Fibroblast of lung (primary cell): ENCODE results near the gene DAB1. TPM values are rescaled to one million over a fixed set of nuclear protein-coding genes. Genes with fewer than 3 reads are reported as not detected.

ENCODE experiments used
- DNase-seq, 2 donors: peaks; one replicate each; pipeline versions ENCODE4 v3.0.0 to v3.0.0-alpha.2; 2010; ENCODE audit warnings: low read depth in 2 of 2
- H2AFZ ChIP-seq: 2 replicates; pipeline ENCODE4 v1.5.1; 2012; ENCODE audit warnings: low read length, control low read depth, inconsistent platforms
- H3K27ac ChIP-seq: 2 replicates; pipeline ENCODE4 v1.5.1; 2011; ENCODE audit warnings: low read length, control low read depth; ENCODE audit not compliant: insufficient read depth
- H3K27me3 ChIP-seq: 2 replicates; pipeline ENCODE4 v1.5.1; 2011; ENCODE audit warnings: mild to moderate bottlenecking, low read length; ENCODE audit not compliant: control insufficient read depth, insufficient read depth
- H3K36me3 ChIP-seq: 2 replicates; pipeline ENCODE4 v1.5.1; 2011; ENCODE audit warnings: low read length; ENCODE audit not compliant: control insufficient read depth, insufficient read depth
- H3K4me1 ChIP-seq: 2 replicates; pipeline ENCODE4 v1.5.1; 2011; ENCODE audit warnings: low read length; ENCODE audit not compliant: control insufficient read depth, insufficient read depth; ENCODE audit errors: extremely low read depth
- H3K4me2 ChIP-seq: 2 replicates; pipeline ENCODE4 v1.5.1; 2011; ENCODE audit warnings: low read length, control low read depth; ENCODE audit not compliant: insufficient read depth; ENCODE audit errors: extremely low read depth
- H3K4me3 ChIP-seq, 4 experiments: fragments of 200-600 bp in 1 of 4; sonication (generic) in 1 of 4; replicated peaks in 1 of 4; 2 replicates each; pipeline ENCODE4 v1.5.1; 2011 to 2016; ENCODE audit warnings: low read length in 4 of 4, low read depth in 3 of 4, mild to moderate bottlenecking in 3 of 4, control low read depth in 2 of 4, inconsistent platforms in 1 of 4, mixed read lengths in 1 of 4; ENCODE audit not compliant: insufficient read depth in 1 of 4; ENCODE audit errors: control extremely low read depth in 1 of 4
- H3K79me2 ChIP-seq: 2 replicates; pipeline ENCODE4 v1.5.1; 2012; ENCODE audit warnings: mild to moderate bottlenecking, low read length, inconsistent platforms; ENCODE audit not compliant: control insufficient read depth, insufficient read depth
- H3K9ac ChIP-seq: 2 replicates; pipeline ENCODE4 v1.5.1; 2011; ENCODE audit warnings: mild to moderate bottlenecking, low read length, control low read depth; ENCODE audit not compliant: insufficient read depth
- H3K9me3 ChIP-seq: 2 replicates; pipeline ENCODE4 v1.5.1; 2012; ENCODE audit warnings: low read depth, low read length; ENCODE audit not compliant: control insufficient read depth, insufficient read depth
- H4K20me1 ChIP-seq: 2 replicates; pipeline ENCODE4 v1.5.1; 2011; ENCODE audit warnings: low read length; ENCODE audit not compliant: control insufficient read depth, insufficient read depth; ENCODE audit errors: extremely low read depth
- EZH2 ChIP-seq: IDR thresholded peaks from 2 replicates; pipeline ENCODE4 v1.5.1; 2012; ENCODE audit warnings: low read length, control low read depth, mild to moderate bottlenecking; ENCODE audit errors: missing control alignments
- polyA plus RNA-seq, 2 donors: library from polyadenylated mRNA; depleted of rRNA in 1 of 2; stranded (reverse) in 1 of 2; unstranded in 1 of 2; fragments of >200 nt; gene quantifications; 2 replicates each; pipeline ENCODE4 v1.2.1, GENCODE V29; 2011 to 2012; ENCODE audit warnings: missing spikeins in 1 of 2
- total RNA-seq: library from RNA; depleted of rRNA; stranded (reverse); fragments of >200 nt; gene quantifications from 2 replicates; pipeline ENCODE4 v1.2.1, GENCODE V29; 2014
- TF ChIP-seq, protein P1 (sequence below), 2 donors: IDR thresholded peaks in 1 of 2; conservative IDR thresholded peaks in 1 of 2; 1 replicate in 1 of 2; 2 replicates in 1 of 2; pipeline ENCODE4 v1.5.1; 2011 to 2012; ENCODE audit warnings: low read length in 2 of 2, control low read depth in 1 of 2, inconsistent platforms in 1 of 2, low read depth in 1 of 2, mild to moderate bottlenecking in 1 of 2

The DAB1 gene
- total and polyA plus RNA-seq, 2 donors (not counting 1 experiment from before 2014, with no cell fraction given): 0.17 to 2.0 TPM

DNA sequence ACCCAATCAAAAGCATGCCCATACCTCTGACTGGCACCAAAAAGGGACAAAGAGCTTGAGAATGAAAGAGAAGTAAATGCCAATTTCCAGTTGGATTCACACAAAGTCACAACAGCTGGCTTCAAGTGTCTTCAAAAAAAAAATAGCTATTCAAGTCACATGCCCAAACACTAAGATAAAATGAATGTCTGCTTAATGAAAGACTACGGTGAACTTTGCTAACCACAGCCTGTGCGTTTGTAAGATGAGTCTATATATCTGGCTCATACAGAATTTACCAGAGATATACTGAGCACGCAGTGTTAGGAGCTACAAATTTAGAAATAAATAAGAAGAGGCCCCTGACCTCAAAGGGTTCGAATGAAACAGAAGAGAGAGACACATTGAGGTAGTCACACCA lies 73.2 kb downstream of the DAB1 start:
- Histone ChIP-seq H3K79me2 (no peaks in the 10 kb centered on the region), H3K36me3 (no peaks in the 10 kb centered on the region), H3K27me3 (no peaks in the 10 kb centered on the region), H3K9ac (no peak overlapping the region), H2AFZ (no peak overlapping the region), H3K27ac (no peak overlapping the region), H3K9me3 (no peaks in the 10 kb centered on the region), H3K4me1 (no peaks in the 10 kb centered on the region), H3K4me3 (no peak overlapping the region), H3K4me2 (no peak overlapping the region), H4K20me1 (no peaks in the 10 kb centered on the region)
- TF ChIP-seq EZH2: no peak
- TF ChIP-seq, protein P1, sequence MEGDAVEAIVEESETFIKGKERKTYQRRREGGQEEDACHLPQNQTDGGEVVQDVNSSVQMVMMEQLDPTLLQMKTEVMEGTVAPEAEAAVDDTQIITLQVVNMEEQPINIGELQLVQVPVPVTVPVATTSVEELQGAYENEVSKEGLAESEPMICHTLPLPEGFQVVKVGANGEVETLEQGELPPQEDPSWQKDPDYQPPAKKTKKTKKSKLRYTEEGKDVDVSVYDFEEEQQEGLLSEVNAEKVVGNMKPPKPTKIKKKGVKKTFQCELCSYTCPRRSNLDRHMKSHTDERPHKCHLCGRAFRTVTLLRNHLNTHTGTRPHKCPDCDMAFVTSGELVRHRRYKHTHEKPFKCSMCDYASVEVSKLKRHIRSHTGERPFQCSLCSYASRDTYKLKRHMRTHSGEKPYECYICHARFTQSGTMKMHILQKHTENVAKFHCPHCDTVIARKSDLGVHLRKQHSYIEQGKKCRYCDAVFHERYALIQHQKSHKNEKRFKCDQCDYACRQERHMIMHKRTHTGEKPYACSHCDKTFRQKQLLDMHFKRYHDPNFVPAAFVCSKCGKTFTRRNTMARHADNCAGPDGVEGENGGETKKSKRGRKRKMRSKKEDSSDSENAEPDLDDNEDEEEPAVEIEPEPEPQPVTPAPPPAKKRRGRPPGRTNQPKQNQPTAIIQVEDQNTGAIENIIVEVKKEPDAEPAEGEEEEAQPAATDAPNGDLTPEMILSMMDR (conservative IDR thresholded peaks at IDR 0.05 in 1 of 2, IDR thresholded peaks at IDR 0.05 in 1 of 2; ENCODE audit: low read depth in 1 of 2, low read length in 2 of 2): no peak
- DNase-seq: peak in 1 of 2 donors; percentile 9

DNA sequence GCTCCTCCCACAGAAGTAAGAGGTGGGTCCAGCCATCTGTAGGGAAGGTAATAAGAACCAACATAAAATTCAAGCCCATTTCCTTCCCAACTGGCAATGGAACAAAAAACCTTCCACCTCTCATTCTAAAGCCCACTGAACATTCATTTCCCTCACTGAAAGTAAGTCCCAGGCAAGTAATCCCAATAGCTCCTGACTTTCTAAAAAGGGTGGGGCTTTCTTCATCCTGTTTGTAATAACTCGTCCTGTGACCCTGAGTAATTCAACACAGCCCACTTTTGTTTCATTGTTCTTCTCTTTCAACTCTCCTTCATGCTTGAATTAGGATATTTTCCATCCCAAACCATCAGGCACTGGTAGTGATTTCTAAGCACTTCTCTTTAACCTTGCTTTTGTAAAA lies 74.9 kb downstream of the DAB1 start:
- Histone ChIP-seq H3K27me3 (no peaks in the 10 kb centered on the region), H4K20me1 (no peaks in the 10 kb centered on the region), H3K4me3 (no peak overlapping the region), H3K27ac (no peak overlapping the region), H2AFZ (no peak overlapping the region), H3K4me2 (no peak overlapping the region), H3K9ac (no peak overlapping the region), H3K79me2 (no peaks in the 10 kb centered on the region), H3K36me3 (no peaks in the 10 kb centered on the region), H3K9me3 (no peaks in the 10 kb centered on the region), H3K4me1 (no peaks in the 10 kb centered on the region)
- no peak for DNase-seq
- TF ChIP-seq EZH2: no peak
- TF ChIP-seq, protein P1 (conservative IDR thresholded peaks at IDR 0.05 in 1 of 2, IDR thresholded peaks at IDR 0.05 in 1 of 2; ENCODE audit: low read depth in 1 of 2, low read length in 2 of 2): no peak

DNA sequence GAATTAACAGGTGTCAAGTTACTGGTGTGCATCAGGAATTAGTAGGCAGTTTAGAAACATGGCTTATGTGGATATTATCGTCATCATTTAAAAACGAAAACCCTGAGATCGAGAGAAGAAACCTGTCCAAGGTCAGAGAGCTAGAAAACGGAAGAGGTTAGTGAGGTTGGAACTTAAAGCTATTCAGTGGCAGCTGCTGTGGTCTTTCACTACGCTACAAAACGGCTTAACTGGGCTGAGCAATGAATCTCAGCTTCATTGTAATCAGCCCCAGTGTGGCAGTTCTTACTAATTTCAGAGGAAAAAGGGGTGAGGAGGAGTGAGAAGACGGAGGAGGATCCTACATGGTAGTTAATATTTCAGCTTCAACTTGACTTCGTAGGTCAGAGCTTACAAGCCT lies 77.9 kb downstream of the DAB1 start:
- no peak for DNase-seq
- no peaks in the 10 kb centered on the region for H3K79me2 ChIP-seq
- no peaks in the 10 kb centered on the region for H3K9me3 ChIP-seq
- no peaks in the 10 kb centered on the region for H3K4me1 ChIP-seq
- no peak overlapping the region for H3K4me2 ChIP-seq
- no peaks in the 10 kb centered on the region for H3K27me3 ChIP-seq
- no peak overlapping the region for H3K27ac ChIP-seq
- H4K20me1 ChIP-seq: no peaks in the 10 kb centered on the region
- no peak overlapping the region for H3K4me3 ChIP-seq
- no peak overlapping the region for H2AFZ ChIP-seq
- H3K36me3 ChIP-seq: no peaks in the 10 kb centered on the region
- TF ChIP-seq, protein P1 (conservative IDR thresholded peaks at IDR 0.05 in 1 of 2, IDR thresholded peaks at IDR 0.05 in 1 of 2; ENCODE audit: low read depth in 1 of 2, low read length in 2 of 2): no peak
- TF ChIP-seq EZH2: no peak
- H3K9ac ChIP-seq: no peak overlapping the region
